Pancreas (tissue), 10 donors: ENCODE measurements around the gene CCDC136. TPM values are rescaled to one million over a fixed set of nuclear protein-coding genes. Genes with fewer than 3 reads are reported as not detected.

Source experiments
- ATAC-seq, 4 donors: fragments of 200-7000 bp; cut with Tn5 transposase; one replicate each; pipeline versions ENCODE4 v1.8.0 to v1.9.1; 2020; ENCODE audit warnings: mild to moderate bottlenecking in 4 of 4, moderate library complexity in 4 of 4
- DNase-seq, 6 donors: peaks; one replicate each; pipeline ENCODE4 v3.0.0-alpha.2; 2020
- FAIRE-seq: peaks from 2 replicates; lab custom pipeline; 2012; peaks lifted over from hg19 to GRCh38; lab: Jason Lieb, UNC
- H3K27ac ChIP-seq, 4 donors: fragments of 200-600 bp; sonication (generic); 1 replicate in 3 of 4; 2 replicates in 1 of 4; pipeline versions ENCODE4 v1.5.0 to v1.8.0; 2020
- H3K27me3 ChIP-seq, 4 donors: fragments of 200-600 bp; one replicate each; pipeline ENCODE4 v1.8.0; 2021
- H3K36me3 ChIP-seq, 3 donors: fragments of 200-600 bp; sonication (generic) in 1 of 3; one replicate each; pipeline versions ENCODE4 v1.5.0 to v1.8.0; 2020 to 2021
- H3K4me1 ChIP-seq, 3 donors: fragments of 200-600 bp; one replicate each; pipeline ENCODE4 v1.8.0; 2021
- H3K4me3 ChIP-seq, 4 donors: fragments of 200-600 bp; sonication (generic) in 2 of 4; one replicate each; pipeline versions ENCODE4 v1.5.0 to v1.8.0; 2020 to 2021
- H3K9me3 ChIP-seq, 4 donors: fragments of 200-600 bp; one replicate each; pipeline ENCODE4 v1.8.0; 2021
- CTCF ChIP-seq, 4 donors: fragments of 200-600 bp; sonication (generic) in 3 of 4; IDR thresholded peaks; one replicate each; pipeline versions ENCODE4 v1.5.0 to v1.8.0; 2021; ENCODE audit warnings: antibody characterized with exemption in 4 of 4
- WGBS, 2 donors: extraction: QIAGEN DNeasy Blood & Tissue Kit; methylation state at CpG; one replicate each; pipeline ENCODE4 v1.1.7; 2013; 5-methylcytosine and 5-hydroxymethylcytosine counted together
- intact Hi-C, 3 donors: fragments of 100-400 bp; cut with DNase I; formaldehyde crosslinking; loops; one replicate each; pipeline versions ENCODE4 v1.11.1 to v1.14.2; 2022
- polyA plus RNA-seq, 2 donors: library from polyadenylated mRNA; stranded (reverse); fragments of 200-250 nt; gene quantifications; one replicate each; pipeline ENCODE4 v1.2.3, GENCODE V29; 2013
- total RNA-seq, 6 donors: library from RNA; stranded (reverse); fragmentation: NEBNext Ultra II Directional in 4 of 6; extraction: Animal tissue kit (Norgen Biotek cat#: 25700) in 4 of 6; gene quantifications; one replicate each; pipeline versions ENCODE4 v1.2.1 to v1.2.4, GENCODE V29; 2021 to 2023
- donor health status: healthy with polysubstance abuse.
- donor health status: DM: no; HTN: no; CAD: no; lungs with moderate emphysema.
- donor health status: DM: no; HTN: no; CAD: no.
- donor health status: control.
- donor health status: control.
- donor health status: Bipolar disorder and iron deficiency.
- donor health status: DM: yes; HTN: yes; CAD: no.
- donor health status: DM: no; HTN: no; CAD: no.
- donor health status: DM: no; HTN: no; CAD: no.
- donor health status: DM: yes; HTN: yes; CAD: no.

Gene CCDC136
- total and polyA plus RNA-seq, 8 donors, result 0.66 to 2.9 (median 1.3) TPM

- Histone ChIP-seq H3K27ac (no peak overlapping the region), H3K4me1 (no peaks in the 10 kb centered on the region), H3K27me3 (no peaks in the 10 kb centered on the region), H3K9me3 (no peaks in the 10 kb centered on the region), H3K4me3 (no peak overlapping the region), H3K36me3 (no peaks in the 10 kb centered on the region)
- intact Hi-C loops, result no loop called here
- FAIRE-seq (no peak), DNase-seq (no peak), ATAC-seq (no peak)
- WGBS, 2 donors, result 63 to 72% methylated on average over 23 of the region's 23 CpGs
- no peak for TF ChIP-seq CTCF (IDR thresholded peaks at IDR 0.05)
These were observed 62.0 kb downstream of the CCDC136 start for GRCh38 chr7:128853799-128854198.

- no peak for TF ChIP-seq CTCF (IDR thresholded peaks at IDR 0.05)
- WGBS, 2 donors, result 73 to 79% methylated on average over 21 of the region's 21 CpGs
- Histone ChIP-seq H3K4me3 (no peak overlapping the region), H3K27ac (no peak overlapping the region), H3K27me3 (no peaks in the 10 kb centered on the region), H3K9me3 (no peaks in the 10 kb centered on the region), H3K4me1 (no peaks in the 10 kb centered on the region), H3K36me3 (no peaks in the 10 kb centered on the region)
- intact Hi-C loops, result no loop called here
- no peak for ATAC-seq
- FAIRE-seq, result no peak
- no peak for DNase-seq
These were observed 62.6 kb downstream of the CCDC136 start for GRCh38 chr7:128854396-128854795.

DNA sequence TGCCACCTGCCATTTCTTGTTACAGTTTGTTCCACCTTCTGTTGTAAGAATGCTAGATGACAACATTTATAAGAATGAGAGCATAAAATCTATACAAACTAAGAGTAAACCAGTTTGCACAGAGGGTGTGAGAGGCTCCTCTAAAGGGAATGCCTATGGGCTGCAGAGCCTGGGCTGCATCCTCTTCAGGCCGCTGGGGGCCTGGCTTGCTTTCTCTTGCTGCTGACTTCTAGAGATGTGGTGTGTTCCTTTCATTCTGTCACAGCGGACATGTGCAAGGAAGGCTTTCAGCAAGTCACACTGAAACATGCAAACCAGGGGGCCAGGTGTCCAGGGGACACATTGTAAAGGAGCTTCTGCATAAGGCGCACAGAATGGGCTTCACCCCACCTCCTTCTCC is 63.8 kb downstream of the CCDC136 start:
- Histone ChIP-seq H3K36me3 (no peaks in the 10 kb centered on the region), H3K27ac (no peak overlapping the region), H3K9me3 (no peaks in the 10 kb centered on the region), H3K27me3 (no peaks in the 10 kb centered on the region), H3K4me3 (no peak overlapping the region), H3K4me1 (no peaks in the 10 kb centered on the region)
- TF ChIP-seq CTCF (IDR thresholded peaks at IDR 0.05), result no peak
- WGBS, 2 donors, result 71 to 83% methylated on average over 3 of the region's 3 CpGs
- DNase-seq (no peak), FAIRE-seq (no peak), ATAC-seq (no peak)
- intact Hi-C loops, result no loop called here

- Histone ChIP-seq H3K4me3 (no peak overlapping the region), H3K9me3 (no peaks in the 10 kb centered on the region), H3K36me3 (no peaks in the 10 kb centered on the region), H3K4me1 (no peaks in the 10 kb centered on the region), H3K27ac (no peak overlapping the region), H3K27me3 (no peaks in the 10 kb centered on the region)
- FAIRE-seq (no peak), ATAC-seq (no peak), DNase-seq (no peak)
- WGBS, 2 donors, result 69 to 71% methylated on average over 17 of the region's 17 CpGs
- intact Hi-C loops, result no loop called here
- no peak for TF ChIP-seq CTCF (IDR thresholded peaks at IDR 0.05)
These were observed 64.4 kb downstream of the CCDC136 start for GRCh38 chr7:128856001-128856718.
